Adrenal gland (tissue), 12 donors: ENCODE data around the gene BFSP1. TPM values are rescaled to one million over a fixed set of nuclear protein-coding genes. Genes with fewer than 3 reads are reported as not detected.

ENCODE experiments used
- DNase-seq, 7 donors: peaks; one replicate each; pipeline ENCODE4 v3.0.0-alpha.2; 2019 to 2020
- H3K27ac ChIP-seq, 5 donors: fragments of 200-600 bp; sonication (generic) in 4 of 5; 1 replicate in 3 of 5; 2 replicates in 2 of 5; pipeline versions ENCODE4 v1.5.1 to v1.8.0; 2016 to 2020; ENCODE audit warnings: mild to moderate bottlenecking in 1 of 5
- H3K27me3 ChIP-seq: fragments of 200-600 bp; 2 replicates; pipeline ENCODE4 v1.8.0; 2021
- H3K36me3 ChIP-seq, 2 donors: fragments of 200-600 bp; replicated peaks in 1 of 2; 1 replicate in 1 of 2; 2 replicates in 1 of 2; pipeline versions ENCODE4 v1.5.1 to v1.8.0; 2018 to 2022
- H3K4me1 ChIP-seq, 2 donors: fragments of 200-600 bp; replicated peaks in 1 of 2; 1 replicate in 1 of 2; 2 replicates in 1 of 2; pipeline versions ENCODE4 v1.5.1 to v1.8.0; 2018 to 2021
- H3K4me3 ChIP-seq, 4 donors: fragments of 200-600 bp; sonication (generic) in 3 of 4; one replicate each; pipeline ENCODE4 v1.5.1; 2016 to 2018
- H3K9me3 ChIP-seq, 3 donors: fragments of 200-600 bp; sonication (generic) in 1 of 3; replicated peaks in 1 of 3; 1 replicate in 2 of 3; 2 replicates in 1 of 3; pipeline versions ENCODE4 v1.5.1 to v1.8.0; 2016 to 2021
- POLR2A ChIP-seq, 2 donors: fragments of 450-650 bp; IDR thresholded peaks; one replicate each; pipeline ENCODE4 v1.6.1; 2017; ENCODE audit warnings: antibody characterized with exemption in 2 of 2, mild to moderate bottlenecking in 2 of 2, moderate library complexity in 1 of 2
- WGBS, 4 donors: extraction: QIAGEN DNeasy Blood & Tissue Kit in 2 of 4; methylation state at CpG; one replicate each; pipeline versions ENCODE4 v1.1.5 to v1.1.7; 2013 to 2017; 5-methylcytosine and 5-hydroxymethylcytosine counted together
- intact Hi-C, 2 donors: fragments of 100-400 bp; cut with DNase I; formaldehyde crosslinking; loops; one replicate each; pipeline versions ENCODE4 v1.14.1 to v1.15.0; 2022 to 2023
- polyA plus RNA-seq, 3 donors: library from polyadenylated mRNA; stranded (reverse); fragments of 200-250 nt in 2 of 3; fragments of 350-450 nt in 1 of 3; fragmentation: Illumina TruSeq in 1 of 3; extraction: RNeasy Lipid Tissue Mini Kit (QIAGEN cat#74804) in 1 of 3; gene quantifications; one replicate each; pipeline ENCODE4 v1.2.3, GENCODE V29; 2013 to 2014
- total RNA-seq, 9 donors: library from RNA; depleted of rRNA in 4 of 9; stranded (reverse); fragments of >200 nt in 4 of 9; fragments of 120-200 nt in 1 of 9; fragmentation: NEBNext Ultra II Directional in 1 of 9; extraction: Animal tissue kit (Norgen Biotek cat#: 25700) in 1 of 9; gene quantifications; one replicate each; pipeline versions ENCODE4 v1.1.0 to v1.2.4, GENCODE V29; 2013 to 2023
- TF ChIP-seq, protein P1 (sequence below), 6 experiments: fragments of 450-650 bp in 4 of 6; fragments of 200-600 bp in 2 of 6; sonication (generic) in 1 of 6; IDR thresholded peaks; 1 replicate in 5 of 6; 2 replicates in 1 of 6; pipeline versions ENCODE4 v1.5.1 to v1.8.0; 2016 to 2021; ENCODE audit warnings: antibody characterized with exemption in 6 of 6, mild to moderate bottlenecking in 2 of 6, moderate library complexity in 1 of 6
- donor health status: healthy with polysubstance abuse.
- donor health status: Bipolar disorder and iron deficiency.
- donor health status: DM: yes; HTN: yes; CAD: no.
- donor health status: DM: no; HTN: no; CAD: no.
- donor health status: DM: no; HTN: no; CAD: no.
- donor health status: DM: yes; HTN: yes; CAD: no.

Gene BFSP1
- total and polyA plus RNA-seq, 12 donors, result 0.39 to 18.5 (median 2.2) TPM

DNA sequence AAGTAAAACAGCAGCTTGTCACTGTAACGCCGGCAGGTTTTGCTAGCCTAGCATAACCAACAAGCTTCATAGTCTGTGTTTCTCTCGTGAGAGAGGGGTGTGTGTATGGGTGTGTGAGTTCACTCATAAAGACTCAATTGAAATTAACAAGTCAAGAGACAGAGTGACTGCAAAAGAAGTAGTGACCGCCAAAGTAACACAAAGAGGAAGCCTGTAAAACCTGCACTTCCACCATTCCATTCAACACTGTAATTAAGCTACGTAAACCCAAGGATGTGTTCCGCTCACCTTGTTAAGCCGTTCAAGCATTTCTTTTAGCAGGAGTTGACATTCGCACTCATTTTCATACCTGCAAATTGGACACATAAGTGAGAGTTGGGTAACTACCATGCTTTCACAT lies 6.6 kb downstream of the BFSP1 start:
- Histone ChIP-seq H3K4me1 (no peaks in the 10 kb centered on the region), H3K4me3 (no peak overlapping the region), H3K36me3 (no peaks in the 10 kb centered on the region), H3K27me3 (no peaks in the 10 kb centered on the region), H3K9me3 (no peaks in the 10 kb centered on the region), H3K27ac (no peak overlapping the region)
- no peak for TF ChIP-seq POLR2A (IDR thresholded peaks at IDR 0.05)
- TF ChIP-seq, protein P1, sequence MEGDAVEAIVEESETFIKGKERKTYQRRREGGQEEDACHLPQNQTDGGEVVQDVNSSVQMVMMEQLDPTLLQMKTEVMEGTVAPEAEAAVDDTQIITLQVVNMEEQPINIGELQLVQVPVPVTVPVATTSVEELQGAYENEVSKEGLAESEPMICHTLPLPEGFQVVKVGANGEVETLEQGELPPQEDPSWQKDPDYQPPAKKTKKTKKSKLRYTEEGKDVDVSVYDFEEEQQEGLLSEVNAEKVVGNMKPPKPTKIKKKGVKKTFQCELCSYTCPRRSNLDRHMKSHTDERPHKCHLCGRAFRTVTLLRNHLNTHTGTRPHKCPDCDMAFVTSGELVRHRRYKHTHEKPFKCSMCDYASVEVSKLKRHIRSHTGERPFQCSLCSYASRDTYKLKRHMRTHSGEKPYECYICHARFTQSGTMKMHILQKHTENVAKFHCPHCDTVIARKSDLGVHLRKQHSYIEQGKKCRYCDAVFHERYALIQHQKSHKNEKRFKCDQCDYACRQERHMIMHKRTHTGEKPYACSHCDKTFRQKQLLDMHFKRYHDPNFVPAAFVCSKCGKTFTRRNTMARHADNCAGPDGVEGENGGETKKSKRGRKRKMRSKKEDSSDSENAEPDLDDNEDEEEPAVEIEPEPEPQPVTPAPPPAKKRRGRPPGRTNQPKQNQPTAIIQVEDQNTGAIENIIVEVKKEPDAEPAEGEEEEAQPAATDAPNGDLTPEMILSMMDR (IDR thresholded peaks at IDR 0.05), result no peak
- no peak for DNase-seq
- 89 to 91% (median 90%) methylated on average over 8 of the region's 8 CpGs for WGBS, 4 donors
- intact Hi-C loops, result no loop called here

- Histone ChIP-seq H3K27me3 (no peaks in the 10 kb centered on the region), H3K9me3 (no peaks in the 10 kb centered on the region), H3K4me3 (no peak overlapping the region), H3K27ac (no peak overlapping the region), H3K36me3 (no peaks in the 10 kb centered on the region), H3K4me1 (no peaks in the 10 kb centered on the region)
- WGBS, 4 donors, result 78 to 82% (median 82%) methylated on average over 5 of the region's 5 CpGs
- no peak for DNase-seq
- TF ChIP-seq POLR2A (IDR thresholded peaks at IDR 0.05), result no peak
- intact Hi-C loops, result no loop called here
Measured at GRCh38 chr20:17523326-17523725, 7.9 kb downstream of the BFSP1 start.

GRCh38 chr20:17522528-17522927 lies 8.7 kb downstream of the BFSP1 start:
- Histone ChIP-seq H3K4me3 (no peak overlapping the region), H3K27ac (no peak overlapping the region), H3K27me3 (no peaks in the 10 kb centered on the region), H3K4me1 (no peaks in the 10 kb centered on the region), H3K36me3 (no peaks in the 10 kb centered on the region), H3K9me3 (no peaks in the 10 kb centered on the region)
- intact Hi-C loops, result no loop called here
- WGBS, 4 donors, result 73 to 93% (median 77%) methylated on average over 3 of the region's 3 CpGs
- DNase-seq, result no peak
- TF ChIP-seq POLR2A (IDR thresholded peaks at IDR 0.05), result no peak
- TF ChIP-seq, protein P1 (IDR thresholded peaks at IDR 0.05), result no peak

- no peak overlapping the region for H3K4me3 ChIP-seq
- intact Hi-C loops, result no loop called here
- no peaks in the 10 kb centered on the region for H3K36me3 ChIP-seq
- no peaks in the 10 kb centered on the region for H3K9me3 ChIP-seq
- DNase-seq, result no peak
- TF ChIP-seq, protein P1 (IDR thresholded peaks at IDR 0.05), result no peak
- no peak for TF ChIP-seq POLR2A (IDR thresholded peaks at IDR 0.05)
- H3K4me1 ChIP-seq, result no peaks in the 10 kb centered on the region
- H3K27ac ChIP-seq, result no peak overlapping the region
- WGBS, 4 donors, result 53 to 54% (median 53%) methylated on average over 3 of the region's 3 CpGs
- no peaks in the 10 kb centered on the region for H3K27me3 ChIP-seq
Measured at GRCh38 chr20:17520583-17520982, 10.6 kb downstream of the BFSP1 start.

DNA sequence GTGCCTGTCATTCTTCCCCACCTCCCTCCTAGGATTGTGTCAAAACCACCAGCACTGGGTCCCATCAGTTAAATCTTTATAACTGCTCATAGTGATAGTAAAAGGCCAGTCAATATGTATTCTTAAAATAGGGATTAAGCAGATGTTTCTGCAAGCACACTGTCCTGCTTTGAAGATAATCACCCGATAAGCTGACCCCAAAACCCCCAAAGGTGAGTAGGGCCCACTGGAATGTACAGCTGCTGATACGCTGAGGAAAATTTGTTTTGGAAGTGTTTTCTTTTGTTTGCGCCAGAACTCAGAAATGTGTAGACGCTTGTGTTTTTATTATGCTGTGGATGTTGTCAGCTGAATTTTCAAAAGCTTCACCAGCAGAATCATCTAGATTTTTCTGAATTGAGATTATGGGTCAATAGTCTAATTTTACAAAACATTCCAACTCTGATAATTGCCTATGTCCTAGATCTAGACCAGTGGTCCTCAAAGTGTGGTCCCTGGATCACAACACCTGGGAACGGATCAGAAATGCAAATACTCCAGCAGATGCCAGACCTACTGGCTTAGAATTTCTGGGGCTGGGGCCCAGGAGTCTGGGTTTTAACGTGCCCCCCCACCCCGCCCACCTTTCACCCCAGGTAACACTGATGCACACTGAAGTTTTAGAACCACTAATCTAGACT lies 11.4 kb downstream of the BFSP1 start:
- DNase-seq, result no peak
- no peaks in the 10 kb centered on the region for H3K27me3 ChIP-seq
- H3K4me1 ChIP-seq, result no peaks in the 10 kb centered on the region
- H3K4me3 ChIP-seq, result no peak overlapping the region
- TF ChIP-seq POLR2A (IDR thresholded peaks at IDR 0.05), result no peak
- TF ChIP-seq, protein P1 (IDR thresholded peaks at IDR 0.05), result no peak
- no peak overlapping the region for H3K27ac ChIP-seq
- H3K9me3 ChIP-seq, result no peaks in the 10 kb centered on the region
- H3K36me3 ChIP-seq, result no peaks in the 10 kb centered on the region
- WGBS, 4 donors, result 80 to 90% (median 86%) methylated on average over 7 of the region's 7 CpGs
- intact Hi-C loops, result no loop called here
